GM12875 (cell line): ENCODE results near the gene FAM185A.
"Not testable (repeated sequence)": the region's sequence is repeated elsewhere in the genome, so short reads cannot be mapped to it uniquely, and the experiment has no call there.

Source experiments
- H3K4me3 ChIP-seq: one replicate; pipeline ENCODE4 v1.5.1; 2011; ENCODE audit warnings: low read depth, low read length, control low read depth
- CTCF ChIP-seq: IDR thresholded peaks from 2 replicates; pipeline ENCODE4 v1.5.1; 2011; ENCODE audit warnings: low read depth, mild to moderate bottlenecking, control low read depth, inconsistent platforms, low read length, moderate library complexity, borderline replicate concordance; ENCODE audit not compliant: insufficient read depth

The FAM185A gene

GRCh38 chr7:102776217-102776616 is 27.4 kb downstream of the FAM185A start:
- H3K4me3 ChIP-seq, result not testable (repeated sequence)

GRCh38 chr7:102778663-102779062 is 29.9 kb downstream of the FAM185A start:
- H3K4me3 ChIP-seq, result not testable (repeated sequence)

- not testable (repeated sequence) for H3K4me3 ChIP-seq
These were observed 32.1 kb downstream of the FAM185A start for GRCh38 chr7:102780926-102781325.

- H3K4me3 ChIP-seq, result not testable (repeated sequence)
These were observed 40.0 kb downstream of the FAM185A start for GRCh38 chr7:102788770-102789169.

GRCh38 chr7:102790364-102791100 is 41.7 kb downstream of the FAM185A start:
- H3K4me3 ChIP-seq, result not testable (repeated sequence)

- not testable (repeated sequence) for H3K4me3 ChIP-seq
These were observed 42.6 kb downstream of the FAM185A start for GRCh38 chr7:102791367-102791766.

GRCh38 chr7:102791831-102792230 is 43.0 kb downstream of the FAM185A start:
- H3K4me3 ChIP-seq, result not testable (repeated sequence)

- not testable (repeated sequence) for H3K4me3 ChIP-seq
These were observed 45.8 kb downstream of the FAM185A start for GRCh38 chr7:102794567-102794966.

GRCh38 chr7:102795987-102796595 is 47.3 kb downstream of the FAM185A start:
- not testable (repeated sequence) for H3K4me3 ChIP-seq

GRCh38 chr7:102806613-102807012 is 57.8 kb downstream of the FAM185A start:
- no peak for TF ChIP-seq CTCF

GRCh38 chr7:102810916-102811315 is 62.1 kb downstream of the FAM185A start:
- TF ChIP-seq CTCF, result no peak
- H3K4me3 ChIP-seq, result no peak overlapping the region

More at GRCh38 chr7:102806613-102807012, 57.8 kb downstream of the FAM185A start:
- H3K4me3 ChIP-seq, result no peak overlapping the region

GRCh38 chr7:102811942-102812678 is 63.3 kb downstream of the FAM185A start:
- TF ChIP-seq CTCF, result no peak
- no peak overlapping the region for H3K4me3 ChIP-seq
